ENCODE data around the gene SLC26A1.
A peak's percentile ranks its signal among the peaks of the same experiment; 100 is the strongest.

SLC26A1 gene

GRCh38 chr4:1014291-1015167 is 21.3 kb upstream of the SLC26A1 start:
- Histone ChIP-seq H2BK5ac (ENCODE audit: low read depth, low read length, poor library complexity, severe bottlenecking) (no peak overlapping the region), H4K91ac (ENCODE audit: low read length) (no peak overlapping the region), H3K14ac (ENCODE audit: low read length in 2 of 2) (peak overlapping the region in 1 of 2 experiments; percentile 1), H2AK5ac (ENCODE audit: low read length, severe bottlenecking) (no peak overlapping the region), H3K79me1 (replicated peaks; ENCODE audit: low read length, poor library complexity, severe bottlenecking) (peaks cover 54% of the 10 kb centered on the region), H2BK15ac (ENCODE audit: low read depth, poor library complexity, severe bottlenecking) (no peak overlapping the region), H3K18ac (ENCODE audit: low read depth in 1 of 2, low read length in 2 of 2) (no peak overlapping the region), H3K4me3 (ENCODE audit: insufficient read depth in 1 of 2, low read depth in 1 of 2, low read length in 2 of 2) (no peak overlapping the region), H3K4ac (ENCODE audit: low read depth in 1 of 2, low read length in 2 of 2) (no peak overlapping the region), H3K9me3 (ENCODE audit: control insufficient read depth, low read length) (no peaks in the 10 kb centered on the region), H3K4me1 (ENCODE audit: control insufficient read depth, insufficient read depth, low read depth, low read length) (peaks cover 71% of the 10 kb centered on the region), H3K23ac (ENCODE audit: low read length in 2 of 2) (peak overlapping the region in 1 of 2 experiments; percentile 38), H3K27me3 (ENCODE audit: control insufficient read depth in 1 of 2, insufficient read depth in 1 of 2, low read length in 2 of 2) (no peaks in the 10 kb centered on the region), H3K4me2 (ENCODE audit: low read length, poor library complexity, severe bottlenecking) (no peak overlapping the region), H2AFZ (ENCODE audit: low read depth, low read length) (no peak overlapping the region), H2BK12ac (ENCODE audit: low read length in 2 of 2) (no peak overlapping the region), H3K9ac (ENCODE audit: low read length) (no peak overlapping the region), H3K36me3 (ENCODE audit: control insufficient read depth in 1 of 2, insufficient read depth in 2 of 2, low read depth in 1 of 2, low read length in 2 of 2) (peaks cover 3 to 55% of the 10 kb centered on the region in 2 experiments), H3K27ac (ENCODE audit: low read length, poor library complexity, severe bottlenecking) (no peak overlapping the region), H4K8ac (ENCODE audit: low read length) (peak overlapping the region; percentile 16), H2BK120ac (ENCODE audit: low read depth, low read length) (no peak overlapping the region)
- 89% methylated on average over 34 of the region's 36 CpGs for WGBS
- DNase-seq, result no peak

DNA sequence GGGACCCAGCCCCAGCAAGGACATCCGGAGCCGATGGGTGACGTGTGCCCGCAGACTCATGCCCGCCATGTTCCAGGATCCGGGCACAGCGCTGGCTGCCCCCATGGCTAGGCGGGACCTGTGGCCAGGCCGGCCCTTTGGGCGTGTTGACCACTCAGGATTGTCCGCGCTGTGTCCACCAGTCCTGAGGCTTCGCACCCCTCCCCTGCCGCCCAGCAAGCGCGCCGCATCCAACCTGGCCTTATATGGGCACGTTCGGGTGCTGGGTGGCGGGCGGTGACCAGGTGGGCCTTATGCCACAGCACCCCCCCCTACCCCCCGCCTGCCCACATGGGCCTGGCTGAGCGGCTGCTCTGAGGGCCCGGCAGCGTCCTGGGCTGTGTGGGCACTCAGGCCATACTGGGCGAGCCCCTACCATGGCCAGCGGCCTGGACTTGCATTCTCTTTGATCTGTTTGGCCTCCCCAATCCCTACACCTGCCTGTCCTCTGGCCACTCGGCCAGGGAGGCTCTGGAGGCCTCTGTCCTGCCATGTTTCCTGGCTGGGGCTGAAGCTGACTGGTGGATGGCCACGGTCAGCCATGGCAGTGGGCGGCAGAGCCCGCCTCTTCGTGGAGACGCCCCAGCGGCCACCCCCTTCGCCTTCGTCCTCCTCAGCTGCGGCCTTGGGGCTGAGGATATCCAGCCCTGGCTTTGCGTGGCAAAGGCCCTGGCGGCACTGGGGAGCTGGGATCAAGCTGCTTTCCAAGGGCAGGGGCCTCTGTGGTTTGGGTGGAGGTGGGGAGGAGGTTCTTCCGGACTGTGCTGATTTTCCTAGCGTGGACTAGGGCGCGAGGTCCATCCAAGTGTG is 20.2 kb upstream of the SLC26A1 start:
- peaks cover 7% of the 10 kb centered on the region in 2 experiments for H3K27me3 ChIP-seq (ENCODE audit: control insufficient read depth in 1 of 2, insufficient read depth in 1 of 2, low read length in 2 of 2)
- H3K18ac ChIP-seq (ENCODE audit: low read depth in 1 of 2, low read length in 2 of 2), result no peak overlapping the region
- 96% methylated on average over 42 of the region's 43 CpGs for WGBS
- peak overlapping the region in 1 of 2 experiments; percentile 15 for H2BK12ac ChIP-seq (ENCODE audit: low read length in 2 of 2)
- H4K8ac ChIP-seq (ENCODE audit: low read length), result no peak overlapping the region
- H3K23ac ChIP-seq (ENCODE audit: low read length in 2 of 2), result peak overlapping the region in 1 of 2 experiments; percentile 35
- no peak overlapping the region for H3K27ac ChIP-seq (ENCODE audit: low read length, poor library complexity, severe bottlenecking)
- H3K4me2 ChIP-seq (ENCODE audit: low read length, poor library complexity, severe bottlenecking), result no peak overlapping the region
- DNase-seq, result no peak
- H3K79me1 ChIP-seq (replicated peaks; ENCODE audit: low read length, poor library complexity, severe bottlenecking), result peaks cover 46% of the 10 kb centered on the region
- no peak overlapping the region for H2BK15ac ChIP-seq (ENCODE audit: low read depth, poor library complexity, severe bottlenecking)
- H2AFZ ChIP-seq (ENCODE audit: low read depth, low read length), result no peak overlapping the region
- H4K91ac ChIP-seq (ENCODE audit: low read length), result no peak overlapping the region
- H3K4me3 ChIP-seq (ENCODE audit: insufficient read depth in 1 of 2, low read depth in 1 of 2, low read length in 2 of 2), result no peak overlapping the region
- no peaks in the 10 kb centered on the region for H3K9me3 ChIP-seq (ENCODE audit: control insufficient read depth, low read length)
- no peak overlapping the region for H2BK5ac ChIP-seq (ENCODE audit: low read depth, low read length, poor library complexity, severe bottlenecking)
- H3K9ac ChIP-seq (ENCODE audit: low read length), result no peak overlapping the region
- H2BK120ac ChIP-seq (ENCODE audit: low read depth, low read length), result no peak overlapping the region
- no peak overlapping the region for H3K14ac ChIP-seq (ENCODE audit: low read length in 2 of 2)
- H3K36me3 ChIP-seq (ENCODE audit: control insufficient read depth in 1 of 2, insufficient read depth in 2 of 2, low read depth in 1 of 2, low read length in 2 of 2), result peaks cover 3 to 55% of the 10 kb centered on the region in 2 experiments
- no peak overlapping the region for H3K4ac ChIP-seq (ENCODE audit: low read depth in 1 of 2, low read length in 2 of 2)
- H3K4me1 ChIP-seq (ENCODE audit: control insufficient read depth, insufficient read depth, low read depth, low read length), result peaks cover 69% of the 10 kb centered on the region
- no peak overlapping the region for H2AK5ac ChIP-seq (ENCODE audit: low read length, severe bottlenecking)

DNA sequence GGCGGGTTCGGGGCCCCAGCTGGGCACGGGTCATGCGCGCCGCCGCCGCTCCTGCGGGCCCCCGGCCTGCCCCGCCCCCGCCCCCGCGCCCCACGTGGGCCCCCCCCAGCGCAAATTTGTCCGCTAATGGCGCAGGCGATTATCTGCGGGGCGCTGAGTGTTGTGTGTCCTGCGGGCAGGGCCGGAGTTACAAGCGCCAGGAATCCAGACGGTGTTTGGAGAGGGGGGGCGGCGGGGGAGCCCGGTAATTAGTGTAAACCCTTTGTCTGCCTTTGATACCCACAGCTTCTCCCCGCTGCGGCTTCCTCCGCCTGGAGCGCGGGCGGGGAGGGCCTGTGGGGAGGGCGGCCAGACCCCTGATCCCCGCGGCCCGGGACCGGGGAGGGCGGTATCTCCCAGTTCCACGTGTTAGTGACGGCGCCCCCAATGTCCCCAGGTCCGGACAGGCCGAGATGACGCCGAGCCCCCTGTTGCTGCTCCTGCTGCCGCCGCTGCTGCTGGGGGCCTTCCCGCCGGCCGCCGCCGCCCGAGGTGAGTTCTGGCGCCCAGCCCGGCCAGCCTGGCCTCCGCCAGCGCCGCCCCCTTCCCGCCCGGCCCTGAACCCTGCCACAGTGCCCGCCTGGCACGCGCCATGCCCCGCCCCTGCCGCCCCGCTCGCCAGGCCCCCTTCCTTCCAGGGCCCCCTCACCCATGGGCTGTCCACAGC is 19.0 kb upstream of the SLC26A1 start:
- Histone ChIP-seq H3K9ac (ENCODE audit: low read length) (peak overlapping the region; percentile 65), H2AK5ac (ENCODE audit: low read length, severe bottlenecking) (no peak overlapping the region), H3K23ac (ENCODE audit: low read length in 2 of 2) (no peak overlapping the region), H3K18ac (ENCODE audit: low read depth in 1 of 2, low read length in 2 of 2) (peak overlapping the region; percentile 44 to 77), H3K14ac (ENCODE audit: low read length in 2 of 2) (no peak overlapping the region), H2BK12ac (ENCODE audit: low read length in 2 of 2) (peak overlapping the region in 1 of 2 experiments; percentile 6), H3K36me3 (ENCODE audit: control insufficient read depth in 1 of 2, insufficient read depth in 2 of 2, low read depth in 1 of 2, low read length in 2 of 2) (peaks cover 3 to 49% of the 10 kb centered on the region in 2 experiments), H3K79me1 (replicated peaks; ENCODE audit: low read length, poor library complexity, severe bottlenecking) (peaks cover 42% of the 10 kb centered on the region), H2AFZ (ENCODE audit: low read depth, low read length) (no peak overlapping the region), H3K4ac (ENCODE audit: low read depth in 1 of 2, low read length in 2 of 2) (no peak overlapping the region), H4K8ac (ENCODE audit: low read length) (no peak overlapping the region), H3K4me2 (ENCODE audit: low read length, poor library complexity, severe bottlenecking) (peak overlapping the region; percentile 76), H3K4me1 (ENCODE audit: control insufficient read depth, insufficient read depth, low read depth, low read length) (peaks cover 59% of the 10 kb centered on the region), H3K9me3 (ENCODE audit: control insufficient read depth, low read length) (no peaks in the 10 kb centered on the region), H3K27me3 (ENCODE audit: control insufficient read depth in 1 of 2, insufficient read depth in 1 of 2, low read length in 2 of 2) (peaks cover 18 to 19% of the 10 kb centered on the region in 2 experiments), H4K91ac (ENCODE audit: low read length) (no peak overlapping the region), H3K4me3 (ENCODE audit: insufficient read depth in 1 of 2, low read depth in 1 of 2, low read length in 2 of 2) (peak overlapping the region; percentile 73 to 75), H3K27ac (ENCODE audit: low read length, poor library complexity, severe bottlenecking) (no peak overlapping the region), H2BK5ac (ENCODE audit: low read depth, low read length, poor library complexity, severe bottlenecking) (no peak overlapping the region), H2BK120ac (ENCODE audit: low read depth, low read length) (peak overlapping the region; percentile 92), H2BK15ac (ENCODE audit: low read depth, poor library complexity, severe bottlenecking) (peak overlapping the region; percentile 45)
- WGBS, result 7% methylated on average over 50 of the region's 69 CpGs
- DNase-seq, result peak; percentile 35

All from mesenchymal stem cell (in vitro differentiated cells and primary cell).